HEK293 (cell line): ENCODE measurements around the gene TMEM119.

Source experiments
- CTCF ChIA-PET: fragments of 350-600 bp; formaldehyde crosslinking; extraction: SDS; loops from one replicate; lab custom pipeline; 2021; ENCODE audit warnings: antibody characterized with exemption; lab: Yijun Ruan, JAX
- POLR2A ChIA-PET: fragments of 300-600 bp; formaldehyde crosslinking; extraction: SDS; loops from one replicate; lab custom pipeline; 2020; ENCODE audit warnings: antibody characterized with exemption, inconsistent platforms; lab: Yijun Ruan, JAX
- H3K27ac ChIP-seq: fragments of 200-500 bp; sonication (Bioruptor generic); 2 replicates; pipeline ENCODE4 v1.5.1; 2014; ENCODE audit warnings: low read depth, low read length, control low read depth, inconsistent platforms; ENCODE audit errors: extremely low read depth
- H3K36me3 ChIP-seq, 2 experiments: fragments of 200-500 bp in 1 of 2; sonication (Bioruptor generic) in 1 of 2; 1 replicate in 1 of 2; 2 replicates in 1 of 2; pipeline ENCODE4 v1.5.1; 2014 to 2017; ENCODE audit warnings: inconsistent platforms in 2 of 2, low read length in 2 of 2; ENCODE audit not compliant: control insufficient read depth in 2 of 2, insufficient read depth in 1 of 2
- H3K4me1 ChIP-seq: fragments of 200-500 bp; sonication (Bioruptor generic); 2 replicates; pipeline ENCODE4 v1.5.1; 2014; ENCODE audit warnings: mild to moderate bottlenecking, low read length, inconsistent platforms; ENCODE audit not compliant: control insufficient read depth, insufficient read depth
- H3K4me3 ChIP-seq: 2 replicates; pipeline ENCODE4 v1.5.1; 2011; ENCODE audit warnings: low read depth, mild to moderate bottlenecking, control low read depth, low read length, moderate library complexity
- H3K9me3 ChIP-seq: fragments of 200-500 bp; sonication (Bioruptor generic); 2 replicates; pipeline ENCODE4 v1.5.1; 2014; ENCODE audit warnings: low read depth, low read length, inconsistent platforms; ENCODE audit not compliant: control insufficient read depth, insufficient read depth
- ATF2 ChIP-seq: fragments of 450-650 bp; formaldehyde crosslinking; IDR thresholded peaks from 2 replicates; pipeline ENCODE4 v1.5.1; 2016; ENCODE audit warnings: missing biosample characterization, missing genetic modification characterization, low read depth
- EGR2 ChIP-seq: fragments of 450-650 bp; formaldehyde crosslinking; IDR thresholded peaks from 2 replicates; pipeline ENCODE4 v1.5.1; 2016; ENCODE audit warnings: low read depth, missing biosample characterization, missing genetic modification characterization
- ZBTB7A ChIP-seq: fragments of 450-650 bp; formaldehyde crosslinking; IDR thresholded peaks from 2 replicates; pipeline ENCODE4 v1.5.1; 2016; ENCODE audit warnings: low read depth, missing biosample characterization, missing genetic modification characterization
- ZFP3 ChIP-seq: fragments of 450-650 bp; formaldehyde crosslinking; IDR thresholded peaks from 2 replicates; pipeline ENCODE4 v1.5.1; 2016; ENCODE audit warnings: low read depth, missing biosample characterization, missing genetic modification characterization
- ZNF10 ChIP-seq: fragments of 450-650 bp; formaldehyde crosslinking; IDR thresholded peaks from 2 replicates; pipeline ENCODE4 v1.5.1; 2017; ENCODE audit warnings: missing biosample characterization, missing genetic modification characterization
- ZNF112 ChIP-seq: fragments of 450-650 bp; formaldehyde crosslinking; IDR thresholded peaks from 2 replicates; pipeline ENCODE4 v1.5.0; 2017; ENCODE audit warnings: missing biosample characterization, missing genetic modification characterization
- ZNF114 ChIP-seq: fragments of 450-650 bp; formaldehyde crosslinking; IDR thresholded peaks from 2 replicates; pipeline ENCODE4 v1.5.0; 2017; ENCODE audit warnings: missing biosample characterization, missing genetic modification characterization
- ZNF132 ChIP-seq: fragments of 450-650 bp; formaldehyde crosslinking; IDR thresholded peaks from 2 replicates; pipeline ENCODE4 v1.5.1; 2017; ENCODE audit warnings: missing biosample characterization, missing genetic modification characterization, borderline replicate concordance
- ZNF133 ChIP-seq: fragments of 450-650 bp; formaldehyde crosslinking; IDR thresholded peaks from 2 replicates; pipeline ENCODE4 v1.5.1; 2016; ENCODE audit warnings: missing biosample characterization, missing genetic modification characterization
- ZNF174 ChIP-seq: fragments of 450-650 bp; formaldehyde crosslinking; IDR thresholded peaks from 2 replicates; pipeline ENCODE4 v1.5.0; 2017; ENCODE audit warnings: missing biosample characterization, mild to moderate bottlenecking, missing genetic modification characterization
- ZNF184 ChIP-seq: fragments of 450-650 bp; IDR thresholded peaks from 2 replicates; pipeline ENCODE4 v1.5.1; 2018; ENCODE audit warnings: missing biosample characterization, mild to moderate bottlenecking, missing genetic modification characterization
- ZNF239 ChIP-seq: fragments of 450-650 bp; formaldehyde crosslinking; IDR thresholded peaks from 2 replicates; pipeline ENCODE4 v1.5.1; 2016; ENCODE audit warnings: missing biosample characterization, missing genetic modification characterization
- ZNF394 ChIP-seq: fragments of 450-650 bp; formaldehyde crosslinking; IDR thresholded peaks from 2 replicates; pipeline ENCODE4 v1.5.1; 2016; ENCODE audit warnings: missing biosample characterization, missing genetic modification characterization, mild to moderate bottlenecking, moderate library complexity, borderline replicate concordance
- ZNF658 ChIP-seq: fragments of 450-650 bp; formaldehyde crosslinking; IDR thresholded peaks from 2 replicates; pipeline ENCODE4; 2016; ENCODE audit warnings: missing biosample characterization, missing genetic modification characterization
- ZNF660 ChIP-seq: fragments of 450-650 bp; IDR thresholded peaks from 2 replicates; pipeline ENCODE4 v1.5.1; 2018; ENCODE audit warnings: missing biosample characterization, mild to moderate bottlenecking, missing genetic modification characterization
- ZNF776 ChIP-seq: fragments of 450-650 bp; formaldehyde crosslinking; IDR thresholded peaks from 2 replicates; pipeline ENCODE4 v1.5.0; 2017; ENCODE audit warnings: missing biosample characterization, missing genetic modification characterization, borderline replicate concordance
- ZSCAN23 ChIP-seq: fragments of 450-650 bp; formaldehyde crosslinking; IDR thresholded peaks from 2 replicates; pipeline ENCODE4 v1.5.1; 2016; ENCODE audit warnings: missing biosample characterization, missing genetic modification characterization
- TF ChIP-seq, protein P1 (sequence below): fragments of 450-650 bp; formaldehyde crosslinking; IDR thresholded peaks from 2 replicates; pipeline ENCODE4 v1.5.1; 2017; ENCODE audit warnings: missing biosample characterization, missing genetic modification characterization
- TF ChIP-seq, protein P2 (sequence below): fragments of 450-650 bp; IDR thresholded peaks from 2 replicates; pipeline ENCODE4 v1.5.1; 2018; ENCODE audit warnings: missing biosample characterization, missing genetic modification characterization

The TMEM119 gene

DNA sequence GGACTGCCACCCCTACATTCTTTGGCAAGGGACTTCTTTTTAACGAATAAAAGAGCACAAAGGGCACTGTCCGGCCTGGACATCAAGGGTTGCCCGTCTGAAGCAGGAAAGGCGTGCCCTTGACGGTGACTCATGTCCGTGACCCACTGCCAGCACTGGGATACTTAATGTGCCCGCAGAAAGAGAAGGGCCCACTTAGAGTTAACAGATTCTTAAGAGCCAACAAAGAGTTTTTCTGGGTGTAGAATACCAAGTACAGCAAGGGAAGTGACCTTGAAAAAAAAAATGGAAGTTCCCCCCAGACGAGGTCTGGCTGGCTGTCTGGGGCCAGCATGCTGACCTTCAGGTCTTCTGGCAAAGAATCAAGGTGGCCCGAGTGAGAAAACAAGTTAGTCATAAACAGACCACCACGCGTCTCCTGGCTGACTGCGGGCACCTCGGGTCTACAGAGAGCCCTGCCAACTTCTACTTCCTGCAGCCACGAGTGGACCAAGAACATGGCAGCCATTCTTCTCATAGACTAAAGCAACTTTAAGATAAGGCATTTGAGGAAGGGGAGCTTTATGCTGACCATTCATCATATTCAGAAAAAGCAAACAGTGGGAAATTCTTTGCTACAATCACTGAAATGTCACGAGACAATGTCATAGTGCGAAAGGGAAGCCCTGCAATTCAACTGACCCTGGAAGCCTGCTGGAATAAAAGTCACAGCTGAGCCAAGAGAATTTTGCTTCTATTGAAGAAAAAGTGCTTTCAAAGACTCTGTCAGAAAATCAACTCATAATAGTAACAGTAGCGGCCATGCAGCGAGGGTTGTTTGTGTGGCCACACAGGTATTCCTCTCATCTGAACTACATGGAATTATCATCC is 46.3 kb upstream of the TMEM119 start:
- Histone ChIP-seq H3K9me3 (no peaks in the 10 kb centered on the region), H3K27ac (no peak overlapping the region), H3K4me3 (no peak overlapping the region), H3K36me3 (peaks cover 0 to 49% of the 10 kb centered on the region in 2 experiments; a peak in 1 of 3 replicates), H3K4me1 (no peaks in the 10 kb centered on the region)
- POLR2A ChIA-PET = no interaction called here
- CTCF ChIA-PET = interaction anchor here (0.7 to 1.1 kb wide), 2 partner anchors 26 to 985 kb away, joined by 3 read pairs; no protein-coding TSS in a partner anchor
- TF ChIP-seq ZNF133 (tag by site-specific recombination) = no peak
- no peak for TF ChIP-seq ZNF174 (tag by site-specific recombination)
- no peak for TF ChIP-seq EGR2 (tag by site-specific recombination)
- TF ChIP-seq ZNF660 = no peak
- TF ChIP-seq ZNF394 = no peak
- no peak for TF ChIP-seq ZBTB7A (tag by site-specific recombination)

- Histone ChIP-seq H3K36me3 (peaks cover 0 to 38% of the 10 kb centered on the region in 2 experiments; a peak in 1 of 3 replicates), H3K4me1 (no peaks in the 10 kb centered on the region)
- CTCF ChIA-PET = interaction anchor here (0.9 kb wide), 1 partner anchor 21 kb away, joined by 4 read pairs; no protein-coding TSS in a partner anchor
- POLR2A ChIA-PET = no interaction called here
- no peak for TF ChIP-seq ZNF132
- TF ChIP-seq, protein P1, sequence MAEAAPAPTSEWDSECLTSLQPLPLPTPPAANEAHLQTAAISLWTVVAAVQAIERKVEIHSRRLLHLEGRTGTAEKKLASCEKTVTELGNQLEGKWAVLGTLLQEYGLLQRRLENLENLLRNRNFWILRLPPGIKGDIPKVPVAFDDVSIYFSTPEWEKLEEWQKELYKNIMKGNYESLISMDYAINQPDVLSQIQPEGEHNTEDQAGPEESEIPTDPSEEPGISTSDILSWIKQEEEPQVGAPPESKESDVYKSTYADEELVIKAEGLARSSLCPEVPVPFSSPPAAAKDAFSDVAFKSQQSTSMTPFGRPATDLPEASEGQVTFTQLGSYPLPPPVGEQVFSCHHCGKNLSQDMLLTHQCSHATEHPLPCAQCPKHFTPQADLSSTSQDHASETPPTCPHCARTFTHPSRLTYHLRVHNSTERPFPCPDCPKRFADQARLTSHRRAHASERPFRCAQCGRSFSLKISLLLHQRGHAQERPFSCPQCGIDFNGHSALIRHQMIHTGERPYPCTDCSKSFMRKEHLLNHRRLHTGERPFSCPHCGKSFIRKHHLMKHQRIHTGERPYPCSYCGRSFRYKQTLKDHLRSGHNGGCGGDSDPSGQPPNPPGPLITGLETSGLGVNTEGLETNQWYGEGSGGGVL (tag by site-specific recombination) = no peak
- TF ChIP-seq ZNF658 (tag by site-specific recombination) = no peak
- no peak for TF ChIP-seq ZFP3 (tag by site-specific recombination)
- TF ChIP-seq, protein P2, sequence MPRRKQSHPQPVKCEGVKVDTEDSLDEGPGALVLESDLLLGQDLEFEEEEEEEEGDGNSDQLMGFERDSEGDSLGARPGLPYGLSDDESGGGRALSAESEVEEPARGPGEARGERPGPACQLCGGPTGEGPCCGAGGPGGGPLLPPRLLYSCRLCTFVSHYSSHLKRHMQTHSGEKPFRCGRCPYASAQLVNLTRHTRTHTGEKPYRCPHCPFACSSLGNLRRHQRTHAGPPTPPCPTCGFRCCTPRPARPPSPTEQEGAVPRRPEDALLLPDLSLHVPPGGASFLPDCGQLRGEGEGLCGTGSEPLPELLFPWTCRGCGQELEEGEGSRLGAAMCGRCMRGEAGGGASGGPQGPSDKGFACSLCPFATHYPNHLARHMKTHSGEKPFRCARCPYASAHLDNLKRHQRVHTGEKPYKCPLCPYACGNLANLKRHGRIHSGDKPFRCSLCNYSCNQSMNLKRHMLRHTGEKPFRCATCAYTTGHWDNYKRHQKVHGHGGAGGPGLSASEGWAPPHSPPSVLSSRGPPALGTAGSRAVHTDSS (tag by site-specific recombination) = no peak
- no peak for TF ChIP-seq ZNF239 (tag by site-specific recombination)
- TF ChIP-seq, all 188 proteins: peak for 0
- Histone ChIP-seq H3K4me3 (no peak overlapping the region), H3K27ac (no peak overlapping the region), H3K9me3 (no peaks in the 10 kb centered on the region)
Observed at GRCh38 chr12:108642899-108643654, 45.2 kb upstream of the TMEM119 start.

- Histone ChIP-seq H3K9me3 (no peaks in the 10 kb centered on the region), H3K4me3 (no peak overlapping the region), H3K27ac (no peak overlapping the region), H3K36me3 (peaks cover 0 to 31% of the 10 kb centered on the region in 2 experiments; a peak in 1 of 3 replicates), H3K4me1 (no peaks in the 10 kb centered on the region)
- CTCF ChIA-PET = interaction anchor here (0.9 kb wide), 1 partner anchor 22 kb away, joined by 4 read pairs; no protein-coding TSS in a partner anchor
- TF ChIP-seq ZNF112 (tag by site-specific recombination) (no peak), ZNF10 (tag by site-specific recombination) (no peak), ZNF184 (tag by site-specific recombination) (no peak), ZSCAN23 (no peak), ZNF776 (tag by site-specific recombination) (no peak), ATF2 (tag by site-specific recombination) (no peak), ZNF114 (tag by site-specific recombination) (no peak)
- POLR2A ChIA-PET = no interaction called here
Observed at GRCh38 chr12:108642269-108642870, 44.5 kb upstream of the TMEM119 start.
